Dermis blood vessel endothelial cell (primary cell): ENCODE data around the gene UACA. TPM values are rescaled to one million over a fixed set of nuclear protein-coding genes. Genes with fewer than 3 reads are reported as not detected.
A peak's percentile ranks its signal among the peaks of the same experiment; 100 is the strongest.

Source experiments
- DNase-seq: peaks from one replicate; pipeline ENCODE4 v3.0.0; 2010
- total RNA-seq: library from RNA; depleted of rRNA; stranded (reverse); fragments of >200 nt; gene quantifications from 2 replicates; pipeline ENCODE4 v1.2.3, GENCODE V29; 2014

UACA gene
- total RNA-seq, 1 donor from 2014 or later = 185 TPM

GRCh38 chr15:70708839-70709238 is 54.5 kb downstream of the UACA start:
- DNase-seq = peak; percentile 70

- no peak for DNase-seq
Measured at GRCh38 chr15:70707686-70708300, 55.6 kb downstream of the UACA start.

DNA sequence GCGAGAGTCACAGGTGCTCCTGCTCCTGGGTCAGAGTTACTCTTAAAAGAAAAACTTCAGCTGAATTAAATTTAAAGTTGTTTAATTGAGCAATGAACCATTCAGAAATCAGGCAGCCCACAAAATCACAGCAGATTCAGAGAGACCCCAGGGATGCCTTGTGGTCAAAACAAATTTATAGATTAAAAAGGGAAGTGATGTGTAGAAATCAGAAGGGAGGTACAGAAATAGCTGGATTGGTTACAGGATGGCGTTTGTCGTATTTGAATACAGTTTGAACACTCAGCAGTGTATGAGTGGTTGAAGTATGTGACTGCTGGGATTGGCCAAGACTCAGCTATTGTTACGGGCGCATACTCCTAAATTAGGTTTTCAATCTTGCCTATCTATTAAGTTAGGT is 58.6 kb downstream of the UACA start:
- DNase-seq = no peak

- no peak for DNase-seq
Measured at GRCh38 chr15:70704166-70704565, 59.2 kb downstream of the UACA start.

DNA sequence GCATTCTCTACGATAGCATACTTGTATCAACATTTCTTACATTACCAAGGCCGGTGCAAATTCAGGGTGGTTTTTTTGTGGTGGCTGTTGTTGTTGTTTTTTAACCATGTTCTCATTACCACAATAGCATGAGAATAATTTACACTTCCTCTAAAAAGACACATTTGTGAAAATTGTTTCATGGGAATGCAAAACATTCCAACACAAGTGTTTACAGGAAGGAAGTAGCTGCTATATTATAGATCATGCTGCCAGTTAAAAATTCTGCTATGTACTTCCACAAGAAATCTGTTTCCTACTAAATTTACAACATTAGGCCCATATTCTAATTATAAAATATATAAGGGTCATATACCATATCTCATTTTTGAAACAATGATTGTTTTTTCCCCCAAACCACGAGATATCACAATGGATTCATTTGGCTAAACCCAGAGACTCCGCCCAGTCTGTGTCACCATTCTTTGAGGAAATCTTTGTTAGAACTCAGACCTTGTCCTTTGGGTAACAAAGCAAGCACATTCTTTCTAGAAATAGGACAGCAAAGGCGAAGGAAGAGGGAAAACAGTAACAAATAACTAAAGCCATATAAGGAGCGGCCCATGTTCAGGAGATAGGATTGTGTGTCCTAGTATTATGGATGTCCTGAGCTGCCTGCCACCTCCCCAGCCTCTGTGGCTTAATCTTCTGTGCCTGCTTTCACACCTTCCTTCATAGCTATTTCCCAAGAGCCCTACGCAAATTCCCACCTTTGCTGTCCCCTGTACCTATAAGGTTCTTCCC is 60.1 kb downstream of the UACA start:
- DNase-seq = peak; percentile 87

DNA sequence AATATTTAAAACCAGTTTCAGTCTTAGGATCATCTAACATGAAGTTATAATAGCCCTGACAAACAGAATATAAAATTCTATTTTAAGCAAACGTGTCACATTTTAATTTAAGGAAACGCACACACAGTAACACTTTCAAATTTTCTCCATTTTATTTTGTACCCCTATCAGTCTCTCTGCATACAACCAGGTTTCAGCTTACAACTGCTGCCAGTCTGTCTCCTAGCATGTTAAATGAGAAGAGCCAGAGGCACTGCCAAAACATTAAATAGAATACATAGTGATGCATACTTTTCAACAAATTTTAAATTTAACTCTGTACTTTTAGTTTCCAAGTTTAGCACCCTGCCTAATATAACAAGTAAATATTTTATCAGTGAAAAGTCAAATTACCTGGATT is 60.8 kb downstream of the UACA start:
- DNase-seq = peak; percentile 31

- DNase-seq = peak; percentile 89
Measured at GRCh38 chr15:70701891-70702568, 61.3 kb downstream of the UACA start.

DNA sequence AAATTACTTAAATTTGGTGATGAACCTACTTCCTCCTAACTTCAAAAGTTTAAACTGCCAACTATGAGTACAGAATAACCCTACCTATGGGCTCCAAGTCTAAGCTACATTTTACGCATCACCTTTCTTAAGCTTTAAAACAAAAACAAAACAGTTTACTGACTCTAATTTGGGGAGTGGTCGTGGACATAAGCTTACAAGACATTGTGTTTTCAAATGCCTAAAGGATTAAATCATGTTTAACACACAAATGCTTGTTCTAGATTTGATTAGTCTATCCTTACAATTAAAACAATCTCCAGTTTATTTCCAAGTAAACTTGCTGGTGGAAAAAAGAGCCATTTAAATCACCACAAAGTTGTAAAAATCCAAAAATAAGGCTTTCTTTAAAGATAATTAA is 62.2 kb downstream of the UACA start:
- DNase-seq = peak; percentile 30

- DNase-seq = peak; percentile 42
Measured at GRCh38 chr15:70699890-70700289, 63.5 kb downstream of the UACA start.

DNA sequence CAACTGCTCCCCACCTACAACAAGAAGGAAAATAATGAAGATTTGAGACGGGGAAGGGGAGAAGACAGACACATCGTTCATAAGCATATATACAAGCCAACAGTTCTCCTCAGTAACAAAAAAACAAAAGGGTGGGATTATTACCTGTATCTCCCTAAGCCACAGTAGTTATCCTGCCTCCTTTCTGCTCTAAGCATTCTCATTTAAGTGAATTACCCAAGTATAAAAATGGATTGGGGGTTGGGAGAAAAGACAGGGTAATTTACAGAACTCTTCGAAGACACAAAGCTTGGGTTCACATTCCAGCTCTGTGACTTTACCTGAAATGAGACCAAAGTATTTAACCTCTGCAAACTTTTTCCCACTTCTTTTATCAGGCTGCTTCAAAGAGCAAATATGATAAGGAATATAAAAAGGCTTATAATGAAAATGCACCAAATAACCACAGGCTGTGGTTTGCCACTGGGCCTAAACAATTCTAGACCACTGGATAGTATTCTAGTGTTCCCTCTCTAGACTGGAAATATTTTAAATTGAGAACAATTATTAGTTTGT is 64.4 kb downstream of the UACA start:
- DNase-seq = peak; percentile 33

- DNase-seq = peak; percentile 67
Measured at GRCh38 chr15:70698426-70698825, 64.9 kb downstream of the UACA start.

- peak; percentile 66 for DNase-seq
Measured at GRCh38 chr15:70690491-70691276, 72.7 kb downstream of the UACA start.

DNA sequence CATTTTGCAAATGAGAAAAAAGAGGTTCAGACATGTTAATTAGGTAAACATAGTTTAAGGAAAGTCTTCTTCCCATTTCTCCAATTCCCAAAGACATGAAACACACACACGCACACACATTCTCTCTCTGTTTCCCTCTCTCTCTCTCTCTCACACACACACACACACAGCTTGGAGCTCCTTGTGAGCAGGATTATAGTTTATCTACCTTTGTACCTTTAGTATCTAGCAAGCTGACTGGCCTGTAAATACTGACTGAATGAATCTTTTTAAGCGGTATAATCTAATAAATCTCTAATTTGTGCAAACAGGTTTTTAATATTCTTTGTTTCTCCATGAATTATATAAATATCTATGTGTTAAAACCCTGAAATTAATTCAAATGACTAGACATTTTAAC is 73.3 kb downstream of the UACA start:
- no peak for DNase-seq

DNA sequence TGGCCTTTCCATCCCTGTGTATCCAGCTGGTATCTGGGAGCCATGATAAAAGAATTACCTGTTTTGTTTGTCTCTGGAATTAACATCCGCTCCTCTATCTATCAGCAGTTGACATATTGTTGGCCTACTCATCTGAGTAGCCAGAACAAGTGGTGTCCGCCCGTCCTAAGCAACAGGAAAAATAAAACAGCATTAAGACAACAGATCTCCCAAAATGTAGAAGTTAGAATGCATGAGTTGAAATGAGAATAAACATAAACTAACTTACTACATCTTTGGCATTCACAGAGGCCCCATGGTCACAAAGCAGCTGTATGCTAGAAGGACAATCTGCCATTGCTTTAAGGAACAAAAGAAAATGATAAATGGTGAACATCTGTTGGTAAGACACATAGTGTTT is 75.9 kb downstream of the UACA start:
- DNase-seq = no peak

GRCh38 chr15:70680817-70681216 is 82.5 kb downstream of the UACA start:
- no peak for DNase-seq

DNA sequence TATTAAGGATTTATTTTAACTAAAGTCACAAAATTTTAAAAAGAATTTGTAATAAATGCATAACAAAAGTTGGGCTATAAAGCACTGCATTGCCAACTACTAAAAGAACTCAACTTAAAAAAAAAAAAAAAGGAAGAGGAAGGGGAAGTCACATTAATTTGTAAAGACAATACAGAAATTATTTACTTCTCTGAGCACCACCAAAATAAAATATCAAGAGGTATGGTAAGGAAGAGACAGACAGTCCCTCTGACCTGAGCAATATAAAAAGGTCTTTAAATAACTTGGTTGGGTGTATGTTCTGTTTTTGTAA is 83.5 kb downstream of the UACA start:
- no peak for DNase-seq

DNA sequence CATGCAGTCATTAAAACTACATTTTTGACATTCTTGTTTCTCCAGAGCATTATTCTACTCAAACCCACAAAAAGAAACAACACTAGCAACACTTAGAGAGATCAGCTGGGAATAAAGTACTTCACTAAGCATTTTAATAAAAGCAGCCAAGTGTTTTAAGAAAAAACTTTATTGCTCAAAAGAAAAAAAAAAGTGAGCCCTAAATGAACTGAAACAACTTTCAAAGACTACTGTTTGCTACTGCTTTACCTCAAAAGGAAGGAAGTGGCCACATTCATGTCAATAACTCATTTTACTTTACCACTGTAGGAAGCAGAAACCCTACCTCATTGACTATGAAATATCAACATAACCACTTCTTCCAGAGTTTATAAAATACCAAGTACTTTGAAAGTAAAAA is 91.3 kb downstream of the UACA start:
- DNase-seq = no peak

DNA sequence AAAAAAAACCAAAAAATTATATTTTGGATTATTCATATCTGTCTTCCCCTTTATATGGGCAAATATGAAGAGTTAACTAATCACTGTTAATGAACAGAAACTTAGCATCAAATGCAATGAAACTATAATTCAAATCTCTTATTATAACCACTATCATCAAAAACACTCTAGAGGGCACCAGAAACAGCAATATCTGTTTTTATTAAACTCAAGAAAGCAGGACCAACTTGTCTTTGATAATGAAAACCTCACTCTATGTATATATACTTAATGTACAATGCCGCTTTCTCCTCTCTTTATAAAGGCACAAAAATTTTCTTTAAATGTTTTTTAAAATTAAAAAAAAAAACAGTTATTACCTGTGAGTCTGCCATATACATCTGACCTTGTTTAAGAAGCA is 92.7 kb downstream of the UACA start:
- no peak for DNase-seq

DNA sequence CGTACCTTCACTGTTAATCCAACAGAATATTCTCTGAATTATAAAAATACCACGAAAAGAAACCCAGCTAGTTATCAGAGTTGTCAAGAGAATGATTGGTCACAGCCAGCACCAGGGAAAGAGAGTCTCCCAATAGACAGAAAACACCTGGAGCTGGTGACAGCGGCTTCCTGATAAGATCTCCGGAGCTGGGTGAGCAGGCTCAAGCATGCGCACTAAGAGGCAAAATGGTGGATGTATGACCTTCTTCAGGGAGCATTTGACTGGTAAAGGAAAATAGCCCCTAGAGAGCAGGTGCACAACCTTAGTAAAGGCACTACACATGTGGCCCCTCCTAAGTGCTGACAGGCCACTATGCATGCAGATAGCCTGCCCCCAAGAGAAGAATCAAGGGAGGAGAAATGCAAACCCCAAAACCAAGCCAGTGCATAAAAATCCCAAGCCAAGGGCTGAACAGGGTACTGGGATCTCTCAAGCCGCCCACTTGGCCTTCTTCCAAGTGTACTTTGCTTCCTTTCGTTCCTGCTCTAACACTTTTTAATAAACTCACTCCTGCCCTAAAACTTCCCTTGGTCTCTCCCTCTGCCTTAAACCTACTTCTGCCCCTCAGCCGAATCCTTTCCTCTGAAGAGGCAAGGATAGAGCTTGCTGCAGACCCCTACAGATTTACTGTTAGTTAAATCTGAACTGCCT is 93.2 kb downstream of the UACA start:
- DNase-seq = no peak

DNA sequence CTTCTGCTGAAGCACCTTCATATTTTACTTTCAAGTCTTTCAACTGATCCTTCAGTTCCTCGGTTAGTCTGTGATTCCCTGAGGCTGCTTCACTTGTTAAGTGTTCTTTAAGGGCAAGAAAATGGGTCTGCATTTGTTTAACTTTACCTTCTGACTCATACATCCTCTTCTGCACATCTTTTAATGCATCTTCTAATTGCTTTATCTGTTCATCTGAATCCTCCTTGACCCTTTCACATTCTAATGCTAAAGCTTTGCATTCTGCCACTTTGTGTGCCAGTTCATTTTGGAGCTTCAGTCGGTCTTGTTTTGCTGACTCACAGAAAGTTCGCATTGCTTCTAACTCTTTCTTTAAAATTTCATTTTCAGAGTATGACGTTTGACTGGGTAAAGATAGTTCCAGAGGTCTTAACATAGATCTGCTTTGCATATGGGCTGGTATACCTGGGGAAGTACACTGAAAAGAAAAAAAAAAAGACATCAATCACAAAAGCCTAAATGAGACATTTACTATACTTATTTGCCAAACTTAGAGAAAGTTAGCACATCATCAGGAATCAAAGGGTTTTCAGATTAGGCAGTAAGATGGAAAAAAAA is 94.3 kb downstream of the UACA start:
- no peak for DNase-seq

DNA sequence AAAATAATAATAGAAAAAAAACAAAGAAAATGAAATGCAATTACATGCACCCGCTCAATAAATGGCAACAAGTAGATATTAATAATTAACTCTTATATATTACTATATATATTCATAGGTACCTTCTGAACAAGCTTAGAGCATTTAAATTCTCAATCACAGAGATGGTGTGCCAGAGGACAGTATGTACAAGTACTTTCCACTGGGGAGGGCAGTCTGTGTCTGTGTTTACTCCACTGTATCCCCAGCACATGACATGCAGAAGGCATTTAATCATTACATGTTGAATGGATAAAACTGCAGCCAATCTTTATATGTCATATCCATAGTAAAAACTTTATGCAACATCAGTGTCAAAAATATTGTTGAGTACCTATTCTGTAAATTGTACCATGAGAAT is 97.8 kb downstream of the UACA start:
- no peak for DNase-seq

DNA sequence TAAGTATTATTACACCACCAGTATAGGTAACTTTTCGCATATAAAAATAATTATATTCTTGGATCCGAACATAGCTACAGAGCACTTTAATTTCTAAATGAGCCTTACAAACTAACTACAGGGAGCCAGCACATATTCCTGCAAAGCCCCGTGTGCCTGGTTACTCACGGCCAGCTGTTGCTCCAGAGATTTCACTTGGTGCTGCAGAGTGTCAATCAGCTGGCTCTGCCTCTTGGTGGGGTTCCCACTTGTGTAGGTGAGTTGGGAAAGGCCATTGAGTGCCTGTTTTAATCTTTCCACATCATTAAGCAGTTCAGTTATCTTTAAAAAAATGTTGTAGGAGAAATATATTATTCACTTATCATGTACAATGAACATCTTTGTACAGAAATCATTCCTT is 98.9 kb downstream of the UACA start:
- no peak for DNase-seq
